NCI-H226 (cell line): Measurements from ENCODE around the gene BRD9.
"Not testable (repeated sequence)": the region's sequence is repeated elsewhere in the genome, so short reads cannot be mapped to it uniquely, and the experiment has no call there.

Source experiments
- DNase-seq: peaks from one replicate; pipeline ENCODE4 v3.0.0-alpha.2; 2015

Gene BRD9

DNA sequence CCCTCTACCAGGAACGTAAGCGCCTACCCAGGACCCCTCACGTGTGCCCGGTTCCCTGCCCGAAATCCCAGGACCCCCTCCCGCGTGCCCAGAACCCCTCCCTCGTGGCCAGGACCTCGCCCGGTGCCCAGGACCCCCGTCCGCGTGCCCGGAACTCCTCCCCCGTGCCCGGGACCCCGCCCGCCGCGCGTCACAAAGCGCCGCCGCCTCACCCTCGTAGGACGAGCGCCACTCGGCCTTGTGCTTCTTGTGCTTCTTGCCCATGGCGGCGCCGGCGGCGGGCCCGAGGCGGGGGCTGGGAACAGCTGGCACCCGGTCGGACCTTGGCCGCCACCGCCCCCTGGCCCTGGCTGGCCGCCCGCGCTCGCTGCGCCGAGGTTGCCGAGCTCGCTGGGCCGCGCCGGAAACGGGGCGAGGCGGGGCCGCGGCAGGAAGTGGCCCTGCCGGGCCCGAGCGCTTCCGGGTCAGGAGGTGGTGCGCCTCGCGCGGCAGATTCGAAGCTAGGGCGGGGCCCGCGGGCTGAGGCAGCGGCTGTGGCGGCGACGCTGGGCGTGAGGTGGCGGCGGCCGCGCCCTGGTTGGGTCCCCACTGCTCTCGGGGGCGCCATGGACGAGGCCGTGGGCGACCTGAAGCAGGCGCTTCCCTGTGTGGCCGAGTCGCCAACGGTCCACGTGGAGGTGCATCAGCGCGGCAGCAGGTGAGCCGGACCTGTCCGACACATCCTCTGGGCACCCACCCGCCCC, at the start of gene BRD9, which contains the start of gene TRIP13:
Gene BRD9 (minus strand): TSS at position 408 of the 743 bp plus-strand sequence. CDS start 144 bp downstream, at position 264.
Gene TRIP13 (plus strand): TSS at position 491 of the 743 bp plus-strand sequence. CDS start 115 bp downstream, at position 606.
- DNase-seq: peak; percentile 81

DNA sequence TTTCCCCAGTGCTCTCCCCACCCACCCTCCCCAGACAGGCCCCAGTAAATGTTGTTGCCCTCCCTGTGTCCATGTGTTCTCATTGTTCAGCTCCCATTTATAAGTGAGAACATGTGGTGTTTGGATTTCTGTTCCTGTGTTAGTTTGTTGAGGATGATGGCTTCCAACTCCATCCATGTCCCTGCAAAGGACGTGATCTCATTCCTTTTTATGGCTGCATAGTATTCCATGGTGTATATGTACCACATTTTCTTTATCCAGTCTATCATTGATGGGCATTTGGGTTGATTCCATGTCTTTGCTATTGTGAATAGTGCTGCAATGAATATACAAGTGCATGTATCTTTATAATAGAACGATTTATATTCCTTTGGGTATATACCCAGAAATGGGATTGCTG, 48.1 kb upstream of the BRD9 start:
- DNase-seq: not testable (repeated sequence)

DNA sequence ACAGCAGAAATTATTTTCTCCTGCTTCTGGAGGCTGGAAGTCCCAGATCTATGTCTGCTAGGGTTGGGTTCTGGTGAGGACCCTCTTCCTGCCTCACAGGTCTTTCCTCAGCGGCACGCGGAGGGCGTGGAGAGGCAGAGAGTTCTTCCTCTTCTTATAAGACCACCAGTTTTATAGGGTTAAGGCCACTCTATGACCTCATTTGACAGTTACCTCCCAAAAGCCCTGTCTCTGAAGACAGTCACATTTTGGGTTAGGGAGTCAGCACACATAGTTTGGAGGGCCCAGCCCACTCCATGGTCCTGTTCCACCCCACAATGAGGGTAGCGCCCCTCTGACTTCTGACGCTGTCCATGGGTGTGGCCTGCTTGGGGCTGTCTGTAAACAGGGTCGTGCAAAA, 46.8 kb upstream of the BRD9 start:
- DNase-seq: no peak

DNA sequence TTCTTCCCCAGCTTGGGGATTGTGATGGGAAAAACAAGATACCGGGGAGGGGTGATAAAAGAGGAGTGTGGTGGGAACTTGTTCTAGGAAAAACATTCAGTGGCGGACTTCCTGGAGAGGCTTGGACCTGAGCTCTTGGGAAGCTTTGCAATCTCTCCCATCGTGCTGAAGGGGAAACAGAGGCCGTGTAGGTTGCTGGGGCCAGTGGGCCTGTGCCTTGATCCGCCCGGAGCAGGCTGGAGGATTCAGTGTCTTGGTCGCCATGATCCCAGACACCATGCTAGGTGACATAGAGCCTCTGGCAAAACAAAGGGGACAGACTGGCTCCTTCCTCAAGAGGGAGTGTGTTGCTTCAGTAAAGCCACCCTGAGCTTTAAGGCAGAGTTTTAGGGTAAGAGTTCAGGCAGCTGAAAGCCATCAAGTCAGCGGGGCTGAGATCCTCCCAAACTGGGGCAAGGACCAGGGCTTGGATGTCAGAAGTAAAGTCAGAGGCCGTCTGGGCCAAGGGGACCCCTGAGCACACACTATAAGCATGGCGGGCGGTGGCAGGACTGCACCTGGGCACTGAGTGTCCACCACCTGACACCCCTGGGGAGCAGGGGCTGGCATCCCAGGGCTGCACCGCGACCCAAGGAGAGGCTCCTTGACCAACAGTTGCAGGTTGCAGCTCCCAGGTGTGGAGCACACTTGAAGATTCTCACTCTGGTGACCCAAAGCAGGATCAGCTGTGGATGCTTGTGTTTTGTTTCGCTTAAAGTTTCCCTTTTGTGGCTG, 44.7 kb upstream of the BRD9 start:
- DNase-seq: no peak

DNA sequence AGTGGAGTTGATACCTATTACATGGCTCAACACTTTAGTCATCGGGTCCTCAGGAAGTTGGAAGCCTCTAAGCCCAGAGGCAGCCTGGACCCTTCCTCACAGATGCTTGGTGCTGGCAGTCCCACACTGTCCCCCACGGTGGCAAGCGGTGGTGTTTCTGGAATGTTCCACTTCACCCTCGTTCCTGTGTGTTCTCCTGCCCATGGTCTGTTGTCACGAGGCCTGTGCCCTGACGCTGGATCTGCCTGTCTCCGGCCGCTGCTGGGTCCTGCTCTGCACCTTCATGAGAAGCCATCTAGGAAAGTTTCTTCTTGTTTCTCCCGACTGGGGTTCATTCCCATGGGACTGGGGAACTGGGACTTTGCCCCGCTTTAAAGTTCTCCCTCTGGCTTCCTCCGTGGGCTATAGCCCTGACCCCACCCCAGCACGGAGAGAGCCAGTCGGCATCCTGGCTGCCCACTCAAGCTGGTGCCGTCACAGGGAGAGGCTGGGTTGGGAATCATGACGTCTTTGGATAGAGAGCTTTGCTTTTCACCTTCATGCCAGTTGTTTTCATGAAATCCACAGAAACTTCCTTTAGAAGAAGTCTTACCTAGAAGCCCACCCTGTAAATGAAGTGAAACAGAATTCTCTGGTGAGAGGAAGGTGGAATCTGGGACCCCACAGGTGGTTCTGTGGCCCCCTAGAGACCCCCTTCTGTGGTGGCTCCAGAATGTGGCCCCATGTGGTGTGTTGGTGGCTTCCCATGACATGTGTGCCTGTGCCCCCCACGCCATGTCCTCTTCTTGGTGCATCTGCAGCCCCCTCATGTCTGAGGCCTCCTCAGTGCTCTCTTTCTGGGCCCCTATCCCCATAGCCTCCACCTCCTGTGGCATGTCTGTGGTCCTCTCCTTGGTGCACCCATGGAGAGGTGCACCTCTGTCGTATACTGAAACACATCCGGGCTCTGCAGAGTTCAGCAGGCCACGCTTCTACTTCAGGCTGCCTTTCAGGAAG, 43.8 kb upstream of the BRD9 start:
- no peak for DNase-seq

DNA sequence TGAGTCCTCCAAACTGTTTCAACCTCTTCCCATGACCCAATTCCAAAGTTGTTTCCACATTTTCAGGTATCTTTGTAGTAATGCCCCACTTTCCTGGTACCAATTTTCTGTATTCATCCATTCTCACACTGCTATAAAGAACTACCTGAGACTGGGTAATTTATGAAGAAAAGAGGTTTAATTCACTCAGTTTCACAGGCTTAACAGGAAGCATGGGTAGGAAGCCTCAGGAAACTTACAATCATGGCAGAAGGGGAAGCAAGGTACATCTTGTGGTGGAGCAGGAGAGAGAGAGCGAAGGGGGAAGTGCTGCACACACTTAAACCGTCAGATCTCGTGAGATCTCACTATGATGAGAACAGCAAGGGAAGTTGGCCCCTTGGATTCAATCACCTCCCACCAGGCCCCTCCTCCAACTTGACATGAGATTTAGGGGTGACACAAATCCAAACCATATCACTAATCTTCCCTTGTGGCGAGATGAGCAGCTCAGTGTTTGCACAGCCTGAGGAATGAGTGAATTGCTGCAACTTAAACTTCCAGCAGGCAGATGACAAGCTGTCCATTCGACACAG, 43.0 kb upstream of the BRD9 start:
- no peak for DNase-seq

DNA sequence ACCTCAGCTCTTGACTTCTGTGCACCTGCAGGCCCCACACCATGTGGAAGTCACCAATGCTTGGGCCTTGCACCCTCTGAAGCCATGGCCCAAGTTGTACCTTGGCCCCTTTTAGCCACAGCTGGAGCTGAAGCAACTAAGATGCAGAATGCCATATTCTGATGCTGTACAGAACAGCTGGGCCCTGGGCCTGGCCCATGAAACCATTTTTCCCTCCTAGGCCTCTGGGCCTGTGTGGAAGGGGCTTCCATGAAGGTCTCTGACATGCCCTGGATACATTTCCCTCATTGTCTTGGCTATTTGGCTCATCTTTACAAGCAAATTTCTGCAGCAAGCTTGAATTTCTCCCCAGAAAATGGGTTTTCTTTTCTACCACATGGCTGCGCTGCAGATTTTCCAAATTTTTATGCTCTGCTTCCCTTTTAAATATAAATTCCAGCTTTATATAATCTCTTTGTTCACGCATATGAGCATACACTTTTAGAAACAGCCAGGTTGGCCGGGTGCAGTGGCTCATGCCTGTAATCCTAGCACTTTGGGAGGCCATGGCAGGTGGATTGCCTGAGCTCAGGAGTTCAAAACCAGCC, 41.9 kb upstream of the BRD9 start:
- not testable (repeated sequence) for DNase-seq

DNA sequence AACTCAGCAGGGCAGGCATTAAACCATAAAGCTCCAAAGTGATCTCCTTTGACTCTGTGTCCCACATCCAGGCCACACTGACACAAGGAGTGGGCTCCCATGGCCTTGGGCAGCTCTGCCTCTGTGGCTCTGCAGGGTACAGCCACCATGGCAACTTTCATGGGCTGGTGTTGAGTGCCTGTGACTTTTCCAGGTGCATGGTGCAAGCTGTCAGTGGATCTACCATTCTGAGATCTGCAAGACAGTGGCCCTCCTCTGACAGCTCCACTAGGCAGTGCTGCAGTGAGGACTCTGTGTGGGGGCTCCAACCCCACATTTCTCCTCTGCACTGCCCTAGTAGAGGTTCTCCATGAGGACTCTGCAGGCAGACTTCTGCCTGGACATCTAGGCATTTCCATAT, 41.4 kb upstream of the BRD9 start:
- DNase-seq: not testable (repeated sequence)

DNA sequence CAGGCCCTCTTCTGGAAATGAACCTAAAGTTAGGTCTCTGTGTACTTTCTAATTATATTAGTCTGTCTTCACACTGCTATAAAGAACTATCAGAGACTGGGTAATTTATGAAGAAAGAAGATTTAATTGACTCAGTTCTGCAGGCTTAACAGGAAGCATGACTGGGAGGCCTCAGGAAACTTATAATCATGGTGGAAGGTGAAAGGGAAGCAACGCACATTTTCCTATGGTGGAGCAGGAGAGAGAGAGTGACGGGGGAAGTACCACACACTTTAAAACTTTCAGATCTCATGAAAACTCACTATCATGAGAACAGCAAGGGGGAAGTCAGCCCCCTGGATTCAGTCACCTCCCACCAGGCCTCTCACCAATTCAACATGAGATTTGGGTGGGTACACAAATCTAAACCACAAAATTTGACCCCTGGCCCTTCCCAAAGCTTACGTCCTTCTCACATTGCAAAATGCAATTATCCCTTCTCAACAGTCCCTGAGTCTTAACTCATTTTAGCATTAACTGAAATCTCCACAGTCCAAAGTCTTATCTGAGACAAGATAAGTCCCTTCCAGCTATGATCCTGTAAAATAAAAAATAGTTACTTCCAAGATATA, 40.8 kb upstream of the BRD9 start:
- DNase-seq: no peak

DNA sequence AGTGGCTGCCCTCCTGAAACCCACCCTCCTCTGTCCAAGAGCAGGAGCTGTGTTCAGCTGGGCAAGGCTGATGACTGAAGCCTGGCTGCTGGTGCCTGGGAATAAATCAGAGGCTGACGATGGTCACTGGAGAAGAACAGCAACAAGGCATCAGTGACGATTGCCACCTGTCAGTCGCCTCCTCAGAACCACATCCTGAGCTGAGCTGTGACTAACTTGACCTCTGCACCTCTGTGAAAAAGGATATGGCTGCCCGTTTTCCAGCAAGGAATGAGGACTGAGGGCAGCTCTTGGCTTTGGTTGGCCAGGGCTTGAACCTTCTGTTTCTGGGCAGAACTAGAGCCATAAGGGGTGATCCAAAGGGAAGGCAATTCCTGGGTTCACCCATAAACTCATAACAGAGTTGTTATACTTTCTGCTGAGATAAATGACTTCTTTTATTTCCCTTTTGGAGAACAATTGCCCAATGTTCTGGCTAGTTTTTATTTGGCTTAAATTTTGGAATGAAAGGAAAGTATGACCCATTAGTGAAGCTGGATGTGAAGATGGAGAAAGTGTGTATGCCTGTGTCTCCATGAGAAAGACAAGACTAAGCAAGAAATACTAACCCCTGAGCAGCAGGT, 40.1 kb upstream of the BRD9 start:
- DNase-seq: no peak

DNA sequence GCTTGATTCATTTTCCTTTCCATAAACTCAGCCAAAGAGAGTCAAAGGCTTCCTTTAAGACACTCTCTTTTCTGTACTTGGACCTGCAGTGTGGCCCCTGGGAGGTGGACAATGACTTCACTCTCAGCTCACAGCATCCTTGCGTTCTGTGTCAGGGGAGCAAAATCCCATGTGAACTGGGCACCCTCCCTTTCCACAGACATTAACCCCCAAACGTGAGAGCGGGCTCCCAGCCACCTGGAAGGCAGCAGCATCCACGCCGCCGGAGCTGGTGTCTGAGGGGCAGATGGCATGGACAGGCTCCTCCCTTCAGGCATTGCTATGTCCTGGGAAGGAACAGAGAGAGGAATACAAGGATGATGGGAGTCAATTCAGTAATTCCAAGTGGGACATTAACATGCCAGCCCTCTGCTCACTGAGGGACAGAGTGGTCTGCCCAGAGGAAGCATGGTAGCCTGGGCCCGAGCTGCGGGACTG, 39.6 kb upstream of the BRD9 start:
- DNase-seq: no peak

DNA sequence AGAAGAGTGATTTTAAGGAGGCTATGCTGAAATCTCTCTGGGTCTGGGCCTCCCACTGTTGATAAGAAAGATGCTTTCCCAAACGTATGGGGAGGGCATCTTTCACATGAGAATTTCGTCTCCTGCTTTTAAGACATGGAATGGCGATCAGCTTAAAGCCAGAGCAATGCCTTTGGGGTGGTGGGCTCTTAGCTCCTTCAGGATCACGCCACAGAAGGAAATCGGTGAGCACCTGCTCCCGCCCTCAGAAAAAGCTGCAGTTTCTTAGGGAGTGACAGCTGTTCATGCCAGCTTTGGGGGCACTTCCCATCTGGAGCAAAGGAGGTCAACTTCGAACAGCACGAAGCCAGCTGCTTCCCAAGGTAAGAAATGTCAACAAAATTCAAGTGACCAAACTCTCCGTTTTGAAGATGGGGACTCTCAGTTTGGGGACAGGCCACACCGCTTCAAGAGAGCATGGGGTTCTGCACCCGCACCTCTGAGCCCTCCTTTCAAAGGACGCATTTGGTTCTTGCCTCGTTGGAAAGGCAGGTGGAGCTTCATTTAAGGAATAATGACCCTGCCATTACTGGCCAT, 39.1 kb upstream of the BRD9 start:
- DNase-seq: no peak

DNA sequence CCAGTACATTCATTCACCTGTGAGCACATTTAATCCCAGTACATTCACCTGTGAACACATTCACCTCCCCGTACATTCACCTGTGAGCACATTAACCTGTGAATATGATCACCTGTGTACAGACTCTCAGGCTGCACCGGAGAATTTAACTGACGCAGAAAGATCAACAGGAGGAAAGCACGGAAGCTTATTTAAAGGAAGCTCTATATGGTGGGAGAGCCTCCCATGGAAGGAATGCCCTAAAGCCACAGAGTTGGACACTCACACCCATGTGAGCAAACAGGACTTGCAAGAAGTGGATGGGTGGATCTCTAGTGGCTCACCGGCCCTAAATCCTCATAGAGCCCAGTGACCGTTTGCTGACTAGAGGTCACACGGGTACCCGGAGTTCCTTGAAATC, 38.3 kb upstream of the BRD9 start:
- no peak for DNase-seq

DNA sequence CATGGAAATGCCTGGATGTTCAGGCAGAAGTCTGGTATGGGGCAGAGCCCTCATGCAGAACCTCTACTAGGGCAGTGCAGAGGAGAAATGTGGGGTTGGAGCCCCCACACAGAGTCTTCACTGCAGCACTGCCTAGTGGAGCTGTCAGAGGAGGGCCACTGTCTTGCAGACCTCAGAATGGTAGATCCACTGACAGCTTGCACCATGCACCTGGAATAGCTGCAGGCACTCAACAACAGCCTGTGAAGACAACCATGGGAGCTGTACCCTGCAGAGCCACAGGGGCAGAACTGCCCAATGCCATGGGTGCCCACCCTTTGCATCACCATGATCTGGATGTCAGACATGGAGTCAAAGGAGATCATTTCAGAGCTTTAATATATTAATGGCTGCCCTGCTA, 37.0 kb upstream of the BRD9 start:
- DNase-seq: no peak

DNA sequence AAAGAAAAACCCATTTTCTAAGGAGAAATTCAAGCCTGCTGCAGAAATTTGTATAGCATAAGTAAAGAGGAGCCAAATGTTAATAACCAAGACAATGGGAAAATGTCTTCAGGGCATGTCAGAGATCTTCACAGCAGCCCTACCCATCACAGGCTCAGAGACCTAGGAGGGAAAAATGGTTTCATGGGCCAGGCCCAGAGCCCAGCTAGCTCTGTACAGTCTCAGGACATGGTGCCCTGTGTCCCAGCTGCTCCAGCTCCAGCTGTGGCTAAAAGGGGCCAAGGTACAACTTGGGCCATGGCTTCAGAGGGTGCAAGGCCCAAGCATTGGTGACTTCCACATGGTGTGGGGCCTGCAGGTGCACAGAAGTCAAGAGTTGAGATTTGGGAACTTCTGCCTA, 36.6 kb upstream of the BRD9 start:
- not testable (repeated sequence) for DNase-seq

DNA sequence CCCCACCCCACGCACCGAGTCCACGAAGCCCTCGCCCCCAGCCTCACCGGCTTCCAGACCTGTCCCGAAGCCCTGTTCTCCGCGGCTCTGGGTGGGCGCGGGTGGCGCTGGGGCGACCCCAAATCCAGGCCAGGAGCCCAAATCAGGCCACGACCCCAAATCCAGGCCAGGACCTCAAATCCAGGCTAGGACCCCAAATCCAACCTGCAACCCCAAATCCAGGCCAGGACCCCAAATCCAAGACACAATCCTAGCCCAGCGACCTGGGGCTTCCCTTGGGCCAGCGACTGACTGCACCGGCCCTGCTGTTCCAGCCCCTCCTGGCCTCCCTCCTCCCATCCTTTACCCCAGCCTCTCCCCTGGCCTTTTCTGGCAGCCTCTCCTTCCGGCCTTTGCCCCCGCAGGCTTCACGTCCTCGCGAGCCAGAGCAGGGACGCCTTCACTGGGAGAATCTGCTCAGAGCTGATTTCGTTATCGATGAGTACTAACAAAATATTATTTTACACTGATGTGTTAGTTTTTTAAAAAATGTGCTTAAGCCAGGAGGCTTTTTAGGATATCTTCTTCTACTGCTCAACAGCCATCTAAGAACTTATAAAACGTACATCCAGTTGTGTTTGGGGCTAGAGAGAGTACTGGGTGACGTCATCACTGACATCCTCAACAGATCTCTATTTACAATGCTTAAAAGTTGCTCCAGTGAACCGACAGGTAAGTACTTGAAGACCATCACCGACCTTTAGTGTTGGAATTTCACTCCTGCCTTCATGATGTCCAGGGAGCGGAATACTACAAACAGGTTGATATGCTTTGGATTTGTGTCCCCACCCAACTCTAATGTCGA, 34.8 kb upstream of the BRD9 start:
- no peak for DNase-seq

DNA sequence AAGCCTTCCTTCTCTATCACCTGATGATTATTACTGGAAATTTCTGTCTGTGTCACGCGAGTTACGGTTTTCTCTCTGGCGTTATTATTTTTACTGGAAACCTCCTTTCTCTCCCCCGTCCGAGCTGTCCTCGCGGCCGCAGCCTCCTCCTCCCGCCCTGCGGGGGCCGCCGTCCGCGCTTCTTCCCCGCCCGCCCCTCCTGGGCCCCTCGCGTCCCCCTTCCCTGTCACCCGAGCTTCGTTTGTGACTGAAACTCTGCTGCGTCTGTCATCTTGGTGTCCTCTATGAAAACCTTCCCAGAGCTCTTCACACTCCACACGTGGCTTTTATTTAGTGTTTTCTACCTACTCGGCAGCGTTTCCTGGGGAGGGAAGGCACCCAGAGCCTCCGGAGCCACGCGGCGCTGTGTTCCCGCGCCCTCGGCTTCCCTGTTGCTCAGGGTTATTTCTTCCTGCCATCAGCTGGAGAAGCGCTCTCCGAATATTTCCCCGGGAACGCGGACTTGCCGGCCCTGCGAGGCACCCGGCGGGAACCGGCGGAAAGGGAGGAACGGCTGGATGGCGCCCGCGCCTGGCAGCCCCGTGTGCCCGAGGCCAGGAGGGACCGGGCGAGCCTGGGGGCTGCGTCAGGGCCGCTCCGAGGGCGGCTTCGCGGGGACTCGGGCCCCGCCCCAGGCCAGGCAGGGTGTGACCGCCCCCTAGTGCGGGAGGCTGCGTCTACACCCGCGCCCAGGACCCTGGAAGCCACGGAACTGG, 34.0 kb upstream of the BRD9 start:
- DNase-seq: no peak

DNA sequence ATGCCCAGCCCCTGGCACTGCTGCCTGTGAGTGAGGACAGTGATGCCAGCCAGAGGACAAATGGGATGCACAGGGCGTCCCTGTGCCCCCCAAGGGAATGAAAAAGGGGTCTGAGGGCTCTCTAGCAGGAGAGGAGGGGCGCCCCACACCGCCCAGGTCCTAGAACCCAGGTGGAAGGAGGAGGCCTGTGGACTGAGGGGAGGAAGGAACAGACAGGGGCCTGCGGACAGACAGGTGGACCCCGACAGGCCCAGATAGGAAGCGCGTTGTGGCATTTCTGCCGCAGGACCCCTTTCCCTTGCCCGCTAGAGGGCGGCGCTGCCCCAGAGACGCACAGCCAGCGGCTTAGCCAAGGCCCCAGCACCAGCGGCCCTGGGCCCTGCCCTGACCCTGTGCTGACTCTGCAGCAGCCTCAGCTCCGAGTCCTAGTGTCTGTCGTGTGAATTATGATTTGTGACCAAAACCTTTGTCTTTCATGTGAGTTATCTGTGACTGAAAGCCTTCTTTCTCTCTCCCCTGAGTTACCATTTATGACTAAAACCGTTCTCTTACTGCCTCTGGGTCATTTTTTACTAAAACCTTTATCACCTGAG, 30.8 kb upstream of the BRD9 start:
- peak; percentile 35 for DNase-seq
